Myocyte (in vitro differentiated cells): ENCODE measurements around the gene COG2. TPM values are rescaled to one million over a fixed set of nuclear protein-coding genes. Genes with fewer than 3 reads are reported as not detected.
"Not testable (repeated sequence)": the region's sequence is repeated elsewhere in the genome, so short reads cannot be mapped to it uniquely, and the experiment has no call there.

Source experiments
- DNase-seq: peaks from one replicate; pipeline ENCODE4 v3.0.0-alpha.2; 2012; ENCODE audit warnings: low read depth
- total RNA-seq: library from RNA; depleted of rRNA; stranded (reverse); fragments of >200 nt; gene quantifications from 2 replicates; pipeline ENCODE4 v1.2.3, GENCODE V29; 2014

The COG2 gene
- total RNA-seq, 1 donor from 2014 or later, result 86.4 TPM

DNA sequence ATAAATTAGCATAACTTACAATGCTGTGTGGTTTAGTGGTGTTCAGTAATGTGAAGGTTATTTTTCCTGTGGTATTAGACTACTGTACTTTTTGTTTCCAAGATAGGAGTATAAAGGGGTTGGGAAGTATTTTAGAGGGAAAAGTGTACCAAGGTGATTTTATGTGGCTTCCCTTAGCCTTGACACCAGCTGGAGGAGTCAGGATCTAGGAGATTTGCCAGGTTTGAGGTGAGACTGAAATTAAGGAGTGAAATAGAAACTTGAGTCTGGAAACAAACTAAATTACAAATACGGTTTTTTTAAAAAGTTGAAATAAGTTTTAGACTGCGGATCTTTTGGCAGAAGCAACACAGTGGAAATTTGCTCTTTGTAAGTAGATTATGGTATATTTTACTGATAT lies 32.3 kb downstream of the COG2 start:
- no peak for DNase-seq

DNA sequence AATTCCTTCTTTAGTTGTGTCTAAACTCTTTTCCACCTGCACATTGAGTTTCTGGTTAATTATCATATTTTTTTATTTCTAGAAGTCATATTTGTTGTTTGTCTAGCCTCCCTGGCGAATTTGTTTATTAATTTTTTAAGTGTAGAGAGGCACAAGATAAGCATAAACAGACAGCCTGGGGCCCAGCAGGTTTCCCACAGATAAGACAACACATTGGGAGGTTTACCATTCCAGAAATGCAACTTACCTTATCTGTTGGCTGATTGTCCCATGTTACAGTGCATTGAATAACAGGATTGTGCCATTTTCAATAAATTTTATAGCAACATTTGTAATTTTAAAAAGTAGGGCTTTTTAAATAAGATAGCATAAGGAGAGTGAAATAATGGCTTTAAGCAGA lies 34.9 kb downstream of the COG2 start:
- no peak for DNase-seq

DNA sequence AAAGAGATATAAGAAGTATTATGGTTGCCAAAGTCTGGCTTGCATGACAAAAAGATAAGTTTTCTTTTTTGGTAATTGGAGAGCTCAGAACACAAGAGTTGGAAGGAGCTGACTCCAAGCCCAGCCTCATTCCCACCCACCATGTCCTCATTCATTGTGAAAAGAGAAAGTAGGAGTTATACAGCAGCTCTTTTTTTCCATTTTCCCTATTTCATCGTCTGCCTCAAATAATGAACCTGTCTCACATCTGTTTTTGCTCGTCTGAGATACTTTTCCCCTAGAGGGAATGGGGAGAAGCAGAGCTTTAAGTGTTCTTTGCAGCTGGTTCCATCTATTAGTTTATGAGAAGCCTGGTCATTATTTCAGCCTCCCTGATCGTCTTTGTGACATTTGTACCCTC lies 36.9 kb downstream of the COG2 start:
- no peak for DNase-seq

DNA sequence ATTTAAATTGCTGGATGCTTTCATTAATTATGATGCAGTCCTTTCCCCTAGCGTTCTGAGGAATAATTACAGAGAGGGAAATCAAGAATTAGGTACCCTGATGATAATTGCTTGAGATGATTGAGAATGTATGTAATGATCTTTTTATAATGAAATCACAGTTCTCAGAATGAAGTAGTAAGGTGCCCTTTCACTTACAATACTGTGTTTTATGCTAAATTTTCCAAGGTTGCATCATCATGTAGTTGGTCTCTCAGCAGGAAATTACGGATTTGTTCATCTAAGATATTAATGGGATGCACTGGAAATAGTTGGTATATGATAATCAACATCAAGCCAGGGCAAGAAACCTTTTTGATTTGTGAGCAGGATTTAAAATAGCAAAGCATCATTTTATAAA lies 37.5 kb downstream of the COG2 start:
- no peak for DNase-seq

DNA sequence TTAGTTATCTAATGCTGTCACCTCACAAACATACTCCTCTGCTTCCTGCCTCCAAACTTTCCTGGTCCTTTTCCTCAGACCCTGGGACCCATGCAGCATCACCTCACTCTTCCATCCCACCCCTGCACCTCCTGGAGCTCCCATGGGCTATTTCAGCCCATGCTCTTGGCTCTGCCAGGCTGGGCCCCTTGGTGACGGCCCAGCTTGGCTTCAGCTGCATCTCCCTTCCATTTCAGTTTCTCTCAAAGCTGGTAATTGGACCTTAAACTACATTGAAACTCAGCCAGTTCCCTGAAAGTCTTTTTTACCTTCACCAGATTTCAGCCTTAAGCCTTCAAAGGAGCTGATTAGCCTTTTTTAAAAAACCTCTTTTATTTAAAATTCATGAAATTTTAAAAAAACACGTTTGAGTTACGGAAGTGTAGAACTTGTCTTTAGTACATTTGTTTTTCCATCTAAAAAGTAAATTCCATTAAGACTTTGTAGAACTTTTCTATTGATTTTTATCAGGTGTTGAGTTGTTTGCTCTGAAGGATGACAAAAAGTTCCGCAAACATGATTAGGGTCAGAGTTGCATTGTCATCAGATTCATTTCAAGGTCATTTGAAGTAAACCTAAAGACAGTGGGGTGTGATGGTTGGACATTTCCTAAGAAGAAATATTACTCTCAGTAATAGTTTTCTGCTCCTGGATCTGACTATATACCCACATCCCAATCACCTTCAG lies 38.2 kb downstream of the COG2 start:
- no peak for DNase-seq

DNA sequence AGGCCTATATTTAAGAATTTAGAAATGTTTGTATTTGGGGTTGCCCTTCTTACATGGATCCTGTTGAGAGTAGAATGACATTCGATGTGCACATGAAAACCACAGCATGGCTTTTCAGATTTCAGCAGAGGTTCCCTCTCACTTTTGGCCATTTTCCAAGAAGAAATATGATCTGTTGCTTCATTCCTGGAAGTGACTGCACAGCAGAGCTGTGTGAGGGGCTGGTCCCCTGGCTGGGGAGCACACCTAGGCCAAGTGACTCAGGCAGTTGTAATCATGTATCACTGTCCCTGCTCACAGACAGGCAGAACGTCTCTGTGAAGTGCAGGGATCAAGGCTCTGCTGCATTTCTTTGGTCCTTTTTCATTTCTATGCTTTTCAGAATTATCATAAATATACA lies 39.3 kb downstream of the COG2 start:
- DNase-seq, result peak; percentile 71

DNA sequence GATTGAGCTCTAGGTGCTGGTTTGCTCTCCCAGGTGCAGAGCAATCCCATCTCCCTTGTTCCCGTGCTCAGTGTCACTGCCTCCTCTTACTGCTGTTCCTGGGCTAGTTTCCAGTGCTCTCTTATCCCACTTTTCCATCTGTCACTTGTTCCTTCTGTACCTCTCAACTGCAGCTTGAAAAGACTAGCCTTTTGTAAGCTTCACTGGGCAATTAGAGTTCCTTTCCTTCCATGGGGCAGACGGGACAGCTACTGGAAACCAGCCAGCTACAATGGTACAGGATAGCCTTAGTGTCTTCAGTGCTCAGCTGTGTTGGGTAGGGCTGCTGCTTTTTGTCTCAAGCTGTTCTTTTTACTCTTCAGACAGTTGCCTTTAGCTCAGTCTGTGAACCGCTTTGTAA lies 40.0 kb downstream of the COG2 start:
- DNase-seq, result peak; percentile 39

DNA sequence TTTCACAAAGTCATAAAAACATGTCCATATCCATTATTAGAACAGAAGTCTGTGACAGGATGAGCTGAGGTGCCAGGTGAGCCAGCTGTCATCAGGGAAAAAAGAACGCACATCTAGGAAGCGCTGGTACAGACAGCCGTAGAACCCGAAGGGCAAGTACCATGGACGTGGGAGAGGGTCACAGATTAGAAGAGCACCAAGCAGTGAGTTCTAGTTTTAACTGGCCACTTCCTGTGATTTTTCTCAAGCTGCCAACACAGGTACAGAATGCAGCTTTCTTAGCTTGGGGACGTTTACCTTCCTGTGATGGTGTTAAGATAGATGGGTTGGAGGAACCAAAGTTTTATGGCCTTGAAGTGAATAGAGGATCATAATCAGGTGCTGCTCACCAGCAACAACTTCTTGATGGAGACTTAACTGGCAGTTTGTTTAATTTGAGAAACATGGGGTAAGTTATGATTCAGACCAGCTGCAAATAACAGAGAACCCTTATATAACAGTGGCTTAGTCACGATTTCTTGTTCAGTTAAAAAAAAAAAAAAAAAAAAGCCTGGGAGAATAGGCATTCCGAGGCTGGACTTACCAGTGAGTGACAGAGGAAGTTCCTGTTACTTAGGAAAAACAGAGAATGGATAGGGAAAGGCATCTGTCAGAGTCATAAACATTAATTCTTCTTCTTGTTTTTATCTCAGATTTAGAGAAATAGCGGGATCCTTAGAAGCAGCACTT lies 40.8 kb downstream of the COG2 start:
- peak; percentile 43 for DNase-seq

DNA sequence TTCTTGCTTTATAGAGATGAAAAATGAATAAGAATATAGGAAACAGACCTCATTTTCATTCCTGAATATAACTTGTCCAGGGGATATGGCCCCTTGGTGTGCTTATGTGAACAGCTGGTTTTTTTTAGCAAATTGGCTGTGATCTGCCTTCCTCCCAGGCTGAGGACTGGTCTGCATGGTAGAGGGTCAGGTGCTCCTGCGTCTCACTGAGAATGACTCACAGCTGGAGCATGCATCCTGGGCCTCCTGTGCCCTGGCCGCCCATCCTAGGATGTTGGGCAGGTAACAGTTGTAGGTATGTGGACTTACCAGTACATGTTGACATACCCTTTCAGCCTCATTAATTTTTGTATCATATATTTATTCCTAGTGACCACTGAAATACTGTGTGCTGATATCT lies 41.9 kb downstream of the COG2 start:
- no peak for DNase-seq

DNA sequence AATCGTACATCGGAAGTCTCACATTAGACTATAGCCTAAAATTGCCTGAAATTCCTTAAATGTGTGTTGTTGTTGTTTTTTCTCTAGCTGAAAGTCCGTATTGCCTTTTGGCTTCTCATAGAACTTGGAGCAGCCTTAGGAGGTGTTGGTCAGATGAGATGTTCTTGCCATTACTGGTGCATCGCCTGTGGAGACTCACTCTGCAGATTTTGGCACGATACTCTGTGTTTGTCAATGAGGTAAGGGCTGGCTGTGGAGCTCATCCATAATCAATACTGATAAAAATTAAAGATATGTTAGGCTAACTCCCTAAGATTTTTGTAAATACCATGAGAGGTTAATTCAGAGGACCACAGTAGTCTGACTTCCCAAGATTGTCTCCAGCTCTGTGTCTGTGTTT lies 42.7 kb downstream of the COG2 start:
- no peak for DNase-seq

DNA sequence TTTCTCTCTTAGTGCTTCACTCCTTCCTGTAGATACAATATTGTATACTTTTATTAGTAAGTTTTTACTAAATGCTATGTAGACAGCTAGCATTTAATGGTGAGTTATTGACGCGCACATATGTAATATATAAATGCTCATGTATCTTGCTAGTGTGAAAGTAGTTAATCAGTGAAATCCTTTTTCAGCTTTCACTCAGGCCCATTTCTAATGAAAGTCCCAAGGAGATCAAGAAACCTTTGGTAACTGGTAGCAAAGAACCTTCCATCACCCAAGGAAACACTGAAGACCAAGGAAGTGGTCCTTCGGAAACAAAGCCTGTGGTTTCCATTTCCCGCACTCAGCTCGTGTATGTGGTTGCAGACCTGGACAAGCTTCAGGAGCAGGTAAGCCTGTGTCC lies 44.5 kb downstream of the COG2 start:
- no peak for DNase-seq

DNA sequence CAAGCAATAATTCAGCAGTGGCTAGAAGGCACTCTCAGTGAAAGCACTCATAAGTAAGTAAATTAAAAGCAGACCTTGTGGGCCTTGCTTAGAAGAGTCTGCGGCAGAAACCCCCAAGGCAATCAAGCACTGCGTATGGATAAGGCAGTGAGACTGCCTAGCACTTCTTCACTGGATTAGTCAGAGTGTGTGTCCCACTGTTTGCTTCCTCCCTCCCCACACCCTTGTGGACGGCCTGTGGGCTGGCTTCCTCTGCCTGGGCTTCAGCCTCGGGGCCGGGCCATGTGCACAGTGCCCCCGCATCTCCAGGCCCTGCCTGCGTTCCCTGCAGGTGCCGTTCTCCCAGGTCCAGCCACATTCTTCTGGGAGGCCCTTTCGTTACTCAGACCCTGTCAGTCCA lies 47.8 kb downstream of the COG2 start:
- DNase-seq, result no peak

DNA sequence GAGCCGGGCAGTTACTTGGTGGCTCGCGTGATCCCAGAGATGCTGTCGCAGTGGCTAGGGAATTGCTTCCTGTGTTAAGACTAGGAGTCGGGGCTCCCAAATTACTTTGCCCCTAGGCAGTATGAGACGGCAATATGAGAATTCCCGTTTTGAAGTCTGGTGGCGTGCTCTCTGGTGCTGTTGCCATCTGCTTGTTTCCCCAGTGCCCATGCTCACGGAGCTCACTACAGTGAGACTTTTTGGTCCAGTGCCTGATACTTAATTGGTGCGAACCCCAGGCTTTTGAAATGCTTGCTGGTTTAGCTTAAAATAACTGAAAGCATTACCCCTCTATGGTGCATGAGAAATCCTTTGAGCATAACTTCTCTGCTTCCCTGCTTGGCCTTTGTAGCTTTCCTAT lies 49.3 kb downstream of the COG2 start:
- DNase-seq, result no peak

DNA sequence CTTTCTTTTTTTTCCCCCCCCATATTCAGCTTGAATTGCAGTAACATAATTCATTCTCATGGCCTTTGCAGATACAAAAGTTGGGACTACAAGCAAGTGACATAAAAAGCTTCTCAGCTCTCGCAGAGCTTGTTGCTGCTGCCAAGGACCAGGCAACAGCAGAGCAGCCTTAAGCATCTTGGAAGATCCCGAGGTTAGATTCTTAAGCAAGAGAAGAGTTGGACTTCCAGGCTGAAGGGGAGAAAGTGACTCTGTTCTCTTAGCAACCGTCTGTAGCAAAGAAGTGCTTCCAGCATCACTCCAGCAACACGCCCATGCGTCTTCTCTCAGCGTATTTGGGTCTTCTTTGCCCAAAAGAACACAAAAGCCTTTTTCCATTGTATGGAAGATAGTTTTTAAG lies 50.9 kb downstream of the COG2 start:
- no peak for DNase-seq

DNA sequence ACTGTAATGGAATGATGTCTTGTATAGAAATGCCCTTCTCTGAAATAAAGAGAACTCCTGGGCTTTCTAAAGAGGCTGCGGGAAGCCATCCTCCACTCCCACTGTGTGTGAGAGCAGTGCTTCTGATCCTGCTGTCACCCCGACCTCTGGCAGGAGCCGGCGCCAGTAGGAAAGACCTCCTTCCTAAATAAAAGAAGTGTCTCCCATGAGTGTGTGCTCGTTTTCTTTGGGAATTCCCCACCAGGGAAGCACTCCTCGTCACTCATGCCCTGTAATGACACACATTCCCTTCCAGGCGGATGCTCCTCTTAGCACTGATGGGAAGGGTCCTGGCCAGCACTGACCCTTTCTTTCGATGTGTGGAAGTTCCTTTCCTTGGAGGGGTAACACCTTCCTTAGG lies 51.5 kb downstream of the COG2 start:
- DNase-seq, result no peak

DNA sequence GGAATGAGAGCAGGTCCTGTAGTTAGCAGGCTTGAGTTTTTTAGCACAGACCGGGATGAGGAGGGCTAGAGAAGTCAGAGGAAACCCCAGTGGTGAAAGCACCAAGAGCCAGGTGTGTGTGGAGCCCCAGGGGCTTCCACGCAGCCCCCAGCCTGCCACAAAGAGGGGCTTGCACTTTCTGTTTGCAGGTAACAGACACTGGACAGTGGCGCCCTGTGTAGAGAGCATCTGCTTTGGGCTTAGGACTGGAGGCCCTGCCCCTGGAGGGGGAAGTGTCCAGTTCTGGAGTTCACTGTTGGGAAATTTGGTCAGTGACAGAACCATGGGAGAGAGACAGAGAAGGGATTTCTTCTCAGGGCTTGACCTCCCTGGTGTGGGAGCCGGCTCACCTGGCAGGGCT lies 52.2 kb downstream of the COG2 start:
- DNase-seq, result no peak

DNA sequence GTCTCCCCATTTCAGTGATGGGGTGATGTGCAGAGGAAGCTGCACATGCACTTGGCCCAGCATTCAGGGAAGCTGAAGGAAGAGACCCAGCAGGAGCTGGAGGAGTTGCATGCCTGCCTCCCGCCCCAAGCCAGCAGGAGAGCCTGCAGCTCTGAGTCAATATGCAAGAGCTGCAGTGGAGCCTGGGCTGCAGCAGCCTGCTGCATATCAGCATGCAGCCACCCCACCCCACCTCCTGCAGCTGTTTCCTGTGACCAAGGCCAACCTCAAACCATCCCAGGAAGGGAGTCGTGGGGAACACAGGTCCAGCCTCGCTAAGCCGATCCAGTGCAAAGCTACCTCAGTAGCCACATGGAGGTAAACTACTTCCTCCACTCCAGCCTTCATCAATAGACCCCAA lies 52.7 kb downstream of the COG2 start:
- DNase-seq, result peak; percentile 53

DNA sequence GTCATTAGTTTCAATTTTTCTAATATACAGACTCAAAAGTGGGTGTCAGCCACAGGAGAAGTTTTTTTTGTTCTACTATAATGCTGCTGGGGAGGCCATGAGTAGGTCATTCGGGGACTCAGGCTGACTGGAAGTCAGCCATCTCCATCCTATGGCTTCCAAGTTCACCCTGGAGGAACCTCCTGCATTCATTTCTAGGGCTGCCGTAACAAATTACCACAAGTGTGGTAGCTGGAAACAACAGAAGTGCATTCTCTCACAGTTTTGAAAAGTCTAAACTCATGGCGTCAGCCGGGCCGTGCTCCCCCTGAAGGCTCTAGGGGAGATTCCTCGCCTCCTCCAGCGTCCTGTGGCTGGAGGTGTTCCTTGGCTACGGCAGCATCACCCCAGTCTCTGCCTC lies 53.9 kb downstream of the COG2 start:
- DNase-seq, result no peak

DNA sequence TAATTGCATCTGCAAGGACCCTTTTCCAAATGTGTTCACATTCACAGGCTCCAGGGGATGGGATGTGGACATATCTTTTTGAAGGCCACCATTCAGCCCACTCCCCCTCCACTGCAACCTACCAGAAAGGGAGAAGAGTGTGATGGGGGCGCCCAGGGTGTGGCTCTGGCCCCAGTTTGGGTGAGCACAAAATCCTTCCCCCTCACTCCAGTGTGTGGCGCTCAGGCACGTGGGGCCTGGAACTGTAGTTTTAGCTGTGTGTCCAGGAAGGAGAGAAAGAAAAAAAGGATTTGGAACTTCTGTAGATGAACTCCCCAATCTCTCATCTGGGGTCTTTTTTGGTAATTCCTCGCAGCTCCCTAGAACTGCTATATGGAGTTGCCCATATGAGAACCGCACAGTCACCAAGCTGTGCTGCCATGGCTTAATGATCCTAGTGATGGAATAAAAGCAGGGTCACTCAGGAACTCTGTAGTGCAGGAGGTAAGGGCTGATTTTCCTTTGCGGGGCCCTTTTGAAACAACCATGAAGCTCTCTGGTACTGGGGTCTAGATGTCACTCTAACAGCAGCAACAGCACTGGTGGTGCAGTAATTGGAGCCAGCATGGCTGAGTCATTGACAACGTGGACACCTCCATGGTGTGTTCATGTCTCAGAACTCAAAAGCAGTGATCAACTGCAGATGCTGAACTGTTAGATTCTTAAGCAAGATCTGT lies 54.6 kb downstream of the COG2 start:
- DNase-seq, result peak; percentile 37

DNA sequence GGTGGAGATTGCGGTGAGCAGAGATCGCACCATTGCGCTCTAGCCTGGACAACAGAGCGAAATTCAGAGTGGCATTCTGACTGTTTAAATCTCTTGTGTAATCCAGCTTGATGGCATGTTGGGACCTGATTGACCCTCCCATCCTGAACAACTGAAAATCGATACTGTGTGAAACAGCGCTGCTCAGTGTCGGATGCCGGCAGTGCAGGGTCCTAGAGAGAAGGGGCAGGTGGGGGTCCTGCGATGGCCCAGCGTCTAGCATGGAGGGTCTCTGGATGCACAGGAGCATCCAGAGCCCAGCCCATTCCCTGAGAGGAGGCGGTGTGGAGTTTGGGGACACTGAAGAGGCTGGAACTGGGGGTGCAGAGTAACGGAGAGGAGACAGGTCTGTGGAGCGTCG lies 55.8 kb downstream of the COG2 start:
- no peak for DNase-seq

DNA sequence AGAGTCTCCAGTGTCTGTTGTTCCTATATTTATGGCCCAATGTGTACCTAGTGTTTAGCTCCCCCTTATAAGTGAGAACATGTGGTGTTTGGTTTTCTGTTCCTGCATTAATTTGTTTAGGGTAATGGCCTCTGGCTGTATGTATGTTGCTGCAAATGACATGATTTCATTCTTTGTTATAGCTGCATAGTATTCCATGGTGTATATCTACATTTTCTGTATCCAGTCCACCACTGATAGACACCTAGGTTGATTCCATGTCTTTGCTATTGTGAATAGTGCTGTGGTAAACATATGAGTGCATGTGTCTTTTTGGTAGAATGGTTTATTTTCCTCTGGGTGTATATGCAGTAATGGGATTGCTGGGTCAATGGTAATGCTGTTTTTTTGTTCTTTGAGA lies 56.7 kb downstream of the COG2 start:
- DNase-seq, result not testable (repeated sequence)

DNA sequence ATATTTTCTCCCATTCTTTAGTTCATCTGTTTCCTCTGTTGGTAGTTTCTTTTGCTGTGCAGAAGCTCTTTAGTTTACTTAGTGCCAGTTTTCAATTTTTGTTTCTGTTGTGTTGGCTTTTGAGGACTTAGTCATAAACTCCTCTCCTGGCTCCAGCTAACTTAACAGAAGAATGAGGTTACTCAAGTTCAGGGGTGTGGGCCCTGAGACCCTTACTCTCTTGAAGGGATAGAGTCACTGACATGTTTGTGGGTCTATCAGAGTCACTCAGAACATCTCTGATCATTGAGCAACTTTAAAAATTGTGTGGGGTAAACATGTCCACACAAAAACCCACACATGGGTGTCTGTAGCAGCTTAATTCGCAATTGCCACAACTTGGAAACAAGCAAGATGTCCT lies 57.4 kb downstream of the COG2 start:
- DNase-seq, result no peak

DNA sequence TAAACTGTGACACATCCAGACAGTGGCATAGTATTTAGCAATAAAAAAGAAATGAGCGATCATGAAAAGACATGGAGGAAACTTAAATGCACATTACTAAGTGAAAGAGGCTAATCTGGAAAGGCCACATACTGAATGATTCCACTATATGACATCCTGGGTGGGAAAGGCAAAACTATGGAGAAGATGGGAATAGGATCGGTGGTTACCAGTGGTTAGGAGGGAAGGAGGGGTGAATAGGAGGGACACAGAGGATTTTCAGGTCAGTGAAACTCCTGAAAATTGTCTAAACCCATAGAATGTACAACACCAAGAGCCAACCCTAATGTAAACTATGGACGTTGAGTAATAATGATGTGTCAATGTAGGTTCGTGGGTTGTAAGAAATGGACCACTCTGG lies 57.9 kb downstream of the COG2 start:
- DNase-seq, result no peak
